GM10248 (cell line): ENCODE measurements around the gene ARSH.
"Not testable (repeated sequence)": the region's sequence is repeated elsewhere in the genome, so short reads cannot be mapped to it uniquely, and the experiment has no call there.

Experiments used
- CTCF ChIA-PET: fragments of 300-600 bp; sonication (Branson Sonifier 250); formaldehyde crosslinking; extraction: SDS; loops from one replicate; lab custom pipeline; 2021; ENCODE audit warnings: antibody characterized with exemption; lab: Yijun Ruan, JAX
- POLR2A ChIA-PET: fragments of 350-650 bp; sonication (Branson Sonifier 250); formaldehyde crosslinking; extraction: SDS; loops from one replicate; lab custom pipeline; 2020; ENCODE audit warnings: antibody characterized with exemption; lab: Yijun Ruan, JAX
- DNase-seq: peaks from one replicate; pipeline ENCODE4 v3.0.0; 2012; ENCODE audit errors: extremely low spot score
- TF ChIP-seq, protein P1 (sequence below): IDR thresholded peaks from 2 replicates; pipeline ENCODE4 v1.5.1; 2012; ENCODE audit warnings: mild to moderate bottlenecking, low read depth; ENCODE audit errors: extremely low read depth, missing control alignments, control extremely low read depth

Gene ARSH

DNA sequence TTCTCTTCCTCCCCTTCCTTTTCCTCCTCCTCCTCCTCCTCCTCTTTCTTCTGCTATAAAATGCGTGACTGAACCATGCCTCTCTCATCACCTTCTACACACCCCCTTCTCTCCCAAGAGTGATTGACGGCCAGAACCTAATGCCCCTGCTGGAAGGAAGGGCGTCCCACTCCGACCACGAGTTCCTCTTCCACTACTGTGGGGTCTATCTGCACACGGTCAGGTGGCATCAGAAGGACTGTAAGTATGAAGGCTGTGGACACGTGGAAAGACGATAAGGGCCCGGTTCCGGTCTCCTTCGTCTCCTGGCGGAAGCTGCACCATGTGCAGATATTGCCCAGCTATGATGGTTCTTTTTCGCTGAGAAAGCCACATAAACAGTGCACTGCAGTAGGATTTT lies 22.8 kb downstream of the ARSH start:
- CTCF ChIA-PET: no interaction called here
- no peak for DNase-seq
- POLR2A ChIA-PET: no interaction called here
- TF ChIP-seq, protein P1, sequence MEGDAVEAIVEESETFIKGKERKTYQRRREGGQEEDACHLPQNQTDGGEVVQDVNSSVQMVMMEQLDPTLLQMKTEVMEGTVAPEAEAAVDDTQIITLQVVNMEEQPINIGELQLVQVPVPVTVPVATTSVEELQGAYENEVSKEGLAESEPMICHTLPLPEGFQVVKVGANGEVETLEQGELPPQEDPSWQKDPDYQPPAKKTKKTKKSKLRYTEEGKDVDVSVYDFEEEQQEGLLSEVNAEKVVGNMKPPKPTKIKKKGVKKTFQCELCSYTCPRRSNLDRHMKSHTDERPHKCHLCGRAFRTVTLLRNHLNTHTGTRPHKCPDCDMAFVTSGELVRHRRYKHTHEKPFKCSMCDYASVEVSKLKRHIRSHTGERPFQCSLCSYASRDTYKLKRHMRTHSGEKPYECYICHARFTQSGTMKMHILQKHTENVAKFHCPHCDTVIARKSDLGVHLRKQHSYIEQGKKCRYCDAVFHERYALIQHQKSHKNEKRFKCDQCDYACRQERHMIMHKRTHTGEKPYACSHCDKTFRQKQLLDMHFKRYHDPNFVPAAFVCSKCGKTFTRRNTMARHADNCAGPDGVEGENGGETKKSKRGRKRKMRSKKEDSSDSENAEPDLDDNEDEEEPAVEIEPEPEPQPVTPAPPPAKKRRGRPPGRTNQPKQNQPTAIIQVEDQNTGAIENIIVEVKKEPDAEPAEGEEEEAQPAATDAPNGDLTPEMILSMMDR: no peak

DNA sequence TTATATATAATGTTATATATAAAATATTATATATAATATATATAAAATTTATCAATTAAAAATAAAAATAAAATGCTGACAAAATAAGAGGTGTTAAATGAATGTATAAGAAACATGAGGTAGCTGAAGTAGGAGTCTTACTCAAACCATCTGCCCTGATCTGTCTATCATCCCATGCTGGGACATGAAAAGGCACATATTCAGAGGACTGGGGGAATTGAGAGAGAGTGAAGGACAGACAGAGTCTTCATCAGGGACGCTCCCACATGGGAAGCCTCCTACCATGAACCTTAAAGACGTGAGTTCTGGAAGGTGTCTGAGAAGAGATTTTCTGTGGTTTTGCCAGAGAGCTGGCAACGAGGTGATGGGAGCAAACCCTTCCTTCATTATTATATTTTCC lies 30.9 kb downstream of the ARSH start:
- ChIA-PET CTCF (no interaction called here), POLR2A (no interaction called here)
- DNase-seq: no peak
- TF ChIP-seq, protein P1: no peak

DNA sequence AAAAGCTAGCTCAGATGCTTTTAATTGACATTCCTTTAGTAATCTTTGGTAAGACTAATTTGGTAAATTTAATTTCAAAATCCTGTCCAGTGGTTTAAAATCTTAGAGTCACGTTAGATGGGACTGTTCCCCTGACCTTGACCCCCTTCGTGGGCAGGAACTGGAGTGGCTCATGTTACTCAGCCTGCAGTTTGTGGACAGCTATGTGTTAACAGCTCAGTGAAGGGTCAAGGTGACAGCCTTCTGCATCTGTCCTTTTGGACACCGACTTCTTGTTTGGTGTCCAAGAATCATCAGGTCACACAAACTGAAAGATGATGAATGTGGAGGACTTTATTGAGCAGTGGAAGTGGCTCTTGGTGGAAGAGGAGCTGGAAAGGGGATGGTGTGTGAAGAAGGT lies 37.9 kb downstream of the ARSH start:
- TF ChIP-seq, protein P1: no peak
- no peak for DNase-seq
- CTCF ChIA-PET: interaction anchor here (0.8 kb wide), 1 partner anchor 11 kb away, joined by 3 read pairs; no protein-coding TSS in a partner anchor
- POLR2A ChIA-PET: no interaction called here

DNA sequence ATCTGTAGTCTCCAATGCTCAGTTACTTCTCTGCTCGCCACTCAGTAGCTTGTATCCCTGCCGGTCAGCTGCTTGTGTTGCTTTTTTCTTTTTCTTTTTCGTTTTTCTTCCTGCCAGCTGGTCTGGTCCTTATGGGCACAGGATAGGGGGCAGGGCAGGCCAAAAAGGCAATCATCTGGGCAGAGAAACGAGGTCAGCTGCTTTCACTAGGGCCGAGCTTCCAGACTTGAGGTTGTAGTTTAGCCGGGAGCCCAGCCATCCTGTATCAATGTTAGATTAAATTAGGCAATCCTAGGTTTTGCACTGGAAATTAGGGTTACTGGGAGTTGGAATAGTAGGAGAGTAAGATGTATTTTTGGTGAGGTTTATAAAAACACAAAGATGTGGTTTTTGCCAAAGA lies 38.3 kb downstream of the ARSH start:
- no peak for DNase-seq
- CTCF ChIA-PET: interaction anchor here (0.8 kb wide), 1 partner anchor 11 kb away, joined by 3 read pairs; no protein-coding TSS in a partner anchor
- TF ChIP-seq, protein P1: no peak
- POLR2A ChIA-PET: no interaction called here

DNA sequence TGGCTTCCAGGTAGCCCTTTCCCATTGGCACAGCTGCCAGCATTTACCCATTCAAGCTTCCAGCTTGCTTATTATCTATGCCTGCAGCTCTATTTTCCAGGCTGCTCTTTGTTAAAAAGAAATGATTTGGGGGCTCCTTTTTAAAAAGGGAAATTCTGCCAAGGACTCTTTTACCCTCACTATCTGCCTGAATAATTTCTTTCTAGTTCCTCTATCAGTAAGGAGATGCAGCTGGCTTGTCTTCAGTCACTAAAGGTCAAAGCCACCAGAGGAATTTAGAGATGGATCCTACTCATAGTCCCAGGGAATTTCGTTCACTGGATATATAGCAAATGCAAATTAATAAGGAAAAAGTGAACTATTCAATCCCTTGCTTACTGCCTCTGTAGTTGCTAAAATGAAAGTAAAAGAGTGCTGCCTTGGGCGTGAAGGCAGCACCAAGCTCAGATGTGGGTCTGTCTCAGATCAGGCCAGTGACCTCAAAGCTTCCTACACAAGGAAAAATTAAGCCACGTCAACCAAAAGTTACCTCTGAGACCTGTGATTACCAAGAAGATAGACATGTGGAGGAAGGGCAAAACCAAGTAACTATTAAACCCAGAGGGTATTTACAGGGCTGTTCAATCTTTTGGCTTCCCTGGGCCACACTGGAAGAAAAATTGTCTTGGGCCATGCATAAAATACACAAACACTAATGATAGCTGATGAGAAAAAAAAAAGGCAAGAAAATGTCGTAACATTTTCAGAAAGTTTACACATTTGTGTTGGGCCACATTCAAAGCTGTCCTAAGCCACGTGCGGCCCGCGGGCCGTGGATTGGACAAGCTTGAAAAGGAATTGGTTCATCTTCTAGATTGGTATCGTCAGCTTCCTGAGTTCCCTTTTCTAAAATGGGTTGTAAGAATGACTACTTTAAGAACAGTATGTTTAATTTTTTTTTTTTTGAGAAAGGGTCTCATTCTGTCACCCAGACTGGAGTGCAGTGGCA lies 40.2 kb downstream of the ARSH start:
- TF ChIP-seq, protein P1: no peak
- POLR2A ChIA-PET: no interaction called here
- no peak for DNase-seq
- CTCF ChIA-PET: no interaction called here

DNA sequence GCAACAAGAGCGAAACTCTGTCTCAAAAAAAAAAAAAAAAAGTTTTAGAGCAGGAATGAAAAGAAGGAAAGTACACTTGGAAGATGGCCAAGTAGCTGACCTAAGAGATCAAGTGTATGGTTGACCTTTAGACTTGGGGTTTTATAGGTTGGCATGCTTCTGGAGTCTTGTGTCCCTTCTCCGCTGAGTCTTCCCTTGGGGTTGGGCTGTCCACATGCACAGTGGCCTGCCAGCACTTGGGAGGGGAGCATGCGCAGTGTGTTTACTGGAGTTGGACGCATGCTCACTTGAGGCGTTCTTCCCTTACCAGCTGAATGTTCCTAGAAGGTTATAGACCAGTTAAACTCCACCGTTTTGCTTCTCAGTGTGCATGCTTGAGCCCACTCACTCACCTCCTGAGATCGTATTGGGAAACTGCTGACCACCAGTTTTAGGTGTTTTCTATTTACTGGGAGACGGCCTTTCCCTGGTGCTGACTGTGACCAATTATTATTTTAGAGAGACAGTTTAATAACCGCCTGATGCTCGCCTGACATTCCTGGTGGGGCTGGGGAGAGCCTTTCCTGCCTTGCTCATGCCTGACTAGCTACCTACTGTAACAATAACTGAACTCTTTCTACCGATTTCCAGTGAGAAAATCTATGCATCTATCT lies 44.3 kb downstream of the ARSH start:
- DNase-seq, POLR2A ChIA-PET, CTCF ChIA-PET: not testable (repeated sequence)

DNA sequence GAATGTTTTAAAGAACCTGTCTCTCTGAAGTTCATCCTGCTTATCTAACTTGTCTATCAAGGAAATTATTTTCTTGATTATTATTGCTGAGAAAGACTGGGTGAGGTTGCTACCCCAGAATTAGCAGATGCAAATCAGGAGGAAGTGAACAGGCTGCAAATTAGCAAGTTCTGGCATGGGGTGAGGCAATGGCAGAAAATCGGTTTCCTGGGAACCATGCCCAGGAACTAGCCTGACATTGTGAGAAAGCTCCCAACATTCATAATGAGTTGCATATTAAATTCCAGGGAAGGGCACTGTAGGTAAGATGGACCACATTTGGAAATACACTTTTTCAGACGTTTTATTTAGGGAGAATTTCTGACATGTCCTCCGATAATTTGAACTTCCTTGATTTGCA lies 46.5 kb downstream of the ARSH start:
- DNase-seq: no peak
- POLR2A ChIA-PET: no interaction called here
- TF ChIP-seq, protein P1: no peak
- CTCF ChIA-PET: no interaction called here
